ENCODE measurements around the gene ZNF285. TPM values are rescaled to one million over a fixed set of nuclear protein-coding genes. Genes with fewer than 3 reads are reported as not detected.

The ZNF285 gene
- total RNA-seq, 3 donors from 2014 or later = 1.3 to 4.4 (median 1.5) TPM

GRCh38 chr19:44374789-44375188, 26.6 kb downstream of the ZNF285 start:
- intact Hi-C loops (cut with DNase I, micrococcal nuclease) = no loop called here
- Histone ChIP-seq H3K36me3 (ENCODE audit: low read depth) (no peaks in the 10 kb centered on the region), H3K4me1 (ENCODE audit: low read depth) (no peaks in the 10 kb centered on the region), H3K4me3 (no peak overlapping the region), H3K9me3 (peaks cover 22% of the 10 kb centered on the region)
- no peak for TF ChIP-seq CTCF (IDR thresholded peaks at IDR 0.05)
- ATAC-seq (no peak), DNase-seq (no peak)

GRCh38 chr19:44371815-44372480, 29.5 kb downstream of the ZNF285 start:
- no peaks in the 10 kb centered on the region for H3K36me3 ChIP-seq (ENCODE audit: low read depth)
- no peaks in the 10 kb centered on the region for H3K4me1 ChIP-seq (ENCODE audit: low read depth)
- intact Hi-C loops (cut with DNase I, micrococcal nuclease) = no loop called here
- no peak for TF ChIP-seq CTCF (IDR thresholded peaks at IDR 0.05)
- H3K9me3 ChIP-seq = peaks cover 15% of the 10 kb centered on the region
- ATAC-seq (no peak), DNase-seq (no peak)
- H3K4me3 ChIP-seq = no peak overlapping the region

GRCh38 chr19:44367024-44367423, 34.4 kb downstream of the ZNF285 start:
- no peak for DNase-seq
- H3K9me3 ChIP-seq = no peaks in the 10 kb centered on the region
- no peak for ATAC-seq
- intact Hi-C loops (cut with DNase I, micrococcal nuclease) = no loop called here
- no peaks in the 10 kb centered on the region for H3K4me1 ChIP-seq (ENCODE audit: low read depth)
- no peak for TF ChIP-seq CTCF (IDR thresholded peaks at IDR 0.05)
- H3K36me3 ChIP-seq (ENCODE audit: low read depth) = no peaks in the 10 kb centered on the region
- H3K4me3 ChIP-seq = no peak overlapping the region

GRCh38 chr19:44356383-44357111, 44.9 kb downstream of the ZNF285 start, which contains the start of gene ZNF112:
ZNF112 (minus strand) TSS chr19:44356680; CDS start chr19:44340539, 16,141 bp downstream.
- H3K4me1 ChIP-seq (ENCODE audit: low read depth) = no peaks in the 10 kb centered on the region
- peaks cover 15% of the 10 kb centered on the region for H3K9me3 ChIP-seq
- intact Hi-C loops (cut with DNase I, micrococcal nuclease) = no loop called here
- DNase-seq = peak; percentile 87 to 92 (median 89)
- TF ChIP-seq CTCF (IDR thresholded peaks at IDR 0.05) = no peak
- ATAC-seq = peak; percentile 100
- H3K4me3 ChIP-seq = peak within 1 kb of the TSS; percentile 18
- H3K36me3 ChIP-seq (ENCODE audit: low read depth) = no peaks in the 10 kb centered on the region

- no peaks in the 10 kb centered on the region for H3K4me1 ChIP-seq (ENCODE audit: low read depth)
- ATAC-seq = no peak
- peaks cover 75% of the 10 kb centered on the region for H3K9me3 ChIP-seq
- H3K4me3 ChIP-seq = no peak overlapping the region
- DNase-seq = no peak
- no peak for TF ChIP-seq CTCF (IDR thresholded peaks at IDR 0.05)
- H3K36me3 ChIP-seq (ENCODE audit: low read depth) = no peaks in the 10 kb centered on the region
- intact Hi-C loops (cut with DNase I, micrococcal nuclease) = no loop called here
These were observed 54.9 kb downstream of the ZNF285 start for GRCh38 chr19:44346556-44346955.

Measured in mucosa of descending colon (tissue), 3 donors.